ENCODE measurements around the gene UBE2O. TPM values are rescaled to one million over a fixed set of nuclear protein-coding genes. Genes with fewer than 3 reads are reported as not detected.
A peak's percentile ranks its signal among the peaks of the same experiment; 100 is the strongest.

Gene UBE2O
- total and polyA plus RNA-seq, 2 donors from 2014 or later, result 5.5 to 21.3 TPM

DNA sequence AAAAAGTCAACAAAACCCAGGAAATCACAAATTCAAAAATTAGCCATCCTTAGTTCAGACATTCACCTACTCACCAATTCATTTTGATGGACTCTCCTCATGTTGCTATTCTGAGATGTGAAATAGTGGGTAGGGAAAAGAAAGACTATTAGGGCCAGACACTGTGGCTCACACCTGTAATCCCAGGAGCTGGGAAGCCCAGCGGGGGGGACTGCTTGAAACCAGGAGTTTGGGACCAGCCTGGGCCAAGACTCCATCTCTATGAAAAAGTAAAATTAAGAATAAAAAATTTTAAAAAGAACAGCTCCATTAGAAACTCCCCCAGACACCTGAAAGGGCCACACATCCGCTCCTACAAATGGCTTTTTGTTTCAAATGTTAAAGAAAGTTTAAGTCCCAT lies 21.4 kb downstream of the UBE2O start:
- TF ChIP-seq, protein P1, sequence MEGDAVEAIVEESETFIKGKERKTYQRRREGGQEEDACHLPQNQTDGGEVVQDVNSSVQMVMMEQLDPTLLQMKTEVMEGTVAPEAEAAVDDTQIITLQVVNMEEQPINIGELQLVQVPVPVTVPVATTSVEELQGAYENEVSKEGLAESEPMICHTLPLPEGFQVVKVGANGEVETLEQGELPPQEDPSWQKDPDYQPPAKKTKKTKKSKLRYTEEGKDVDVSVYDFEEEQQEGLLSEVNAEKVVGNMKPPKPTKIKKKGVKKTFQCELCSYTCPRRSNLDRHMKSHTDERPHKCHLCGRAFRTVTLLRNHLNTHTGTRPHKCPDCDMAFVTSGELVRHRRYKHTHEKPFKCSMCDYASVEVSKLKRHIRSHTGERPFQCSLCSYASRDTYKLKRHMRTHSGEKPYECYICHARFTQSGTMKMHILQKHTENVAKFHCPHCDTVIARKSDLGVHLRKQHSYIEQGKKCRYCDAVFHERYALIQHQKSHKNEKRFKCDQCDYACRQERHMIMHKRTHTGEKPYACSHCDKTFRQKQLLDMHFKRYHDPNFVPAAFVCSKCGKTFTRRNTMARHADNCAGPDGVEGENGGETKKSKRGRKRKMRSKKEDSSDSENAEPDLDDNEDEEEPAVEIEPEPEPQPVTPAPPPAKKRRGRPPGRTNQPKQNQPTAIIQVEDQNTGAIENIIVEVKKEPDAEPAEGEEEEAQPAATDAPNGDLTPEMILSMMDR (IDR thresholded peaks at IDR 0.05; ENCODE audit: borderline replicate concordance, extremely low read depth, insufficient read depth), result no peak
- Histone ChIP-seq H3K4me3 (ENCODE audit: low read length in 3 of 3) (no peak overlapping the region), H3K9ac (ENCODE audit: low read length in 3 of 3) (no peak overlapping the region), H3K27me3 (ENCODE audit: control insufficient read depth, insufficient read depth, low read length) (no peaks in the 10 kb centered on the region), H3K9me3 (ENCODE audit: control insufficient read depth in 2 of 3, insufficient read depth in 1 of 3, low read length in 3 of 3) (no peaks in the 10 kb centered on the region), H3K4me1 (ENCODE audit: control insufficient read depth in 2 of 3, insufficient read depth in 2 of 3, low read depth in 1 of 3, low read length in 3 of 3) (peaks cover 0 to 8% (median 5%) of the 10 kb centered on the region in 3 donors), H3K27ac (ENCODE audit: low read depth in 2 of 2, low read length in 2 of 2) (no peak overlapping the region), H3K36me3 (ENCODE audit: control insufficient read depth in 2 of 3, insufficient read depth in 3 of 3, low read length in 3 of 3) (peaks cover 0 to 3% (median 0%) of the 10 kb centered on the region in 3 donors)
- no peak for DNase-seq
- FAIRE-seq, result no peak
- intact Hi-C loops (cut with DNase I), result no loop called here

DNA sequence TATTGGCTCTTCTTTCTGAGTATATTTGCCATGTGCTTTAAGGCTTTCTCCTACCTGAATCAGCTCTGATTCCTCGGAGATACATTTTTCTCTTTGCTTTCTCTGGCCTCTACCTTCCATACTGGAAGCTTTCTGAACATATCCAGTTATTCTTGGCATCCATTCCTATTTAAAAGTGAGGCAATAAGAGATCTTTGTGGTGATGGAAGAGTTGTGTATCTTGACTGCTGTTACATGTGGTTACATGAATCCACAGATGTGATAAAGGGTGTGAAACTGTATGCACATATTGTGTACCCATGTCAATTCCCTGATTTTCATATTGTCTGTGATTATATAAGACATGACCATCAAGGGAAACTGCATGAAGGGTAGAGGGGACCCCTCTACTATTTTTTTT lies 24.4 kb downstream of the UBE2O start:
- no peak for FAIRE-seq
- no peak for DNase-seq
- no peaks in the 10 kb centered on the region for H3K27me3 ChIP-seq (ENCODE audit: control insufficient read depth, insufficient read depth, low read length)
- intact Hi-C loops (cut with DNase I), result no loop called here
- H3K36me3 ChIP-seq (ENCODE audit: control insufficient read depth in 2 of 3, insufficient read depth in 3 of 3, low read length in 3 of 3), result no peaks in the 10 kb centered on the region
- TF ChIP-seq, protein P1 (IDR thresholded peaks at IDR 0.05; ENCODE audit: borderline replicate concordance, extremely low read depth, insufficient read depth), result no peak
- peaks cover 0 to 8% (median 5%) of the 10 kb centered on the region in 3 donors for H3K4me1 ChIP-seq (ENCODE audit: control insufficient read depth in 2 of 3, insufficient read depth in 2 of 3, low read depth in 1 of 3, low read length in 3 of 3)
- no peak overlapping the region for H3K4me3 ChIP-seq (ENCODE audit: low read length in 3 of 3)
- H3K9me3 ChIP-seq (ENCODE audit: control insufficient read depth in 2 of 3, insufficient read depth in 1 of 3, low read length in 3 of 3), result no peaks in the 10 kb centered on the region
- peak overlapping the region in 1 of 2 donors; percentile 66 for H3K27ac ChIP-seq (ENCODE audit: low read depth in 2 of 2, low read length in 2 of 2)
- no peak overlapping the region for H3K9ac ChIP-seq (ENCODE audit: low read length in 3 of 3)

- TF ChIP-seq, protein P1 (IDR thresholded peaks at IDR 0.05; ENCODE audit: borderline replicate concordance, extremely low read depth, insufficient read depth), result no peak
- peak in 1 of 5 donors; percentile 34 for DNase-seq
- H3K4me3 ChIP-seq (ENCODE audit: low read length in 3 of 3), result peak overlapping the region in 1 of 3 donors; percentile 7
- no peaks in the 10 kb centered on the region for H3K27me3 ChIP-seq (ENCODE audit: control insufficient read depth, insufficient read depth, low read length)
- peak overlapping the region; percentile 45 to 66 for H3K27ac ChIP-seq (ENCODE audit: low read depth in 2 of 2, low read length in 2 of 2)
- no peaks in the 10 kb centered on the region for H3K36me3 ChIP-seq (ENCODE audit: control insufficient read depth in 2 of 3, insufficient read depth in 3 of 3, low read length in 3 of 3)
- peak overlapping the region in 1 of 3 donors; percentile 4 for H3K9ac ChIP-seq (ENCODE audit: low read length in 3 of 3)
- no peak for FAIRE-seq
- H3K4me1 ChIP-seq (ENCODE audit: control insufficient read depth in 2 of 3, insufficient read depth in 2 of 3, low read depth in 1 of 3, low read length in 3 of 3), result peaks cover 0 to 8% (median 5%) of the 10 kb centered on the region in 3 donors
- intact Hi-C loops (cut with DNase I), result no loop called here
- H3K9me3 ChIP-seq (ENCODE audit: control insufficient read depth in 2 of 3, insufficient read depth in 1 of 3, low read length in 3 of 3), result no peaks in the 10 kb centered on the region
These were observed 25.3 kb downstream of the UBE2O start for GRCh38 chr17:76427501-76428231.

Measured in kidney (tissue), 14 donors.